ENCODE data around the gene NTM.
"Not testable (repeated sequence)": the region's sequence is repeated elsewhere in the genome, so short reads cannot be mapped to it uniquely, and the experiment has no call there.

The NTM gene

DNA sequence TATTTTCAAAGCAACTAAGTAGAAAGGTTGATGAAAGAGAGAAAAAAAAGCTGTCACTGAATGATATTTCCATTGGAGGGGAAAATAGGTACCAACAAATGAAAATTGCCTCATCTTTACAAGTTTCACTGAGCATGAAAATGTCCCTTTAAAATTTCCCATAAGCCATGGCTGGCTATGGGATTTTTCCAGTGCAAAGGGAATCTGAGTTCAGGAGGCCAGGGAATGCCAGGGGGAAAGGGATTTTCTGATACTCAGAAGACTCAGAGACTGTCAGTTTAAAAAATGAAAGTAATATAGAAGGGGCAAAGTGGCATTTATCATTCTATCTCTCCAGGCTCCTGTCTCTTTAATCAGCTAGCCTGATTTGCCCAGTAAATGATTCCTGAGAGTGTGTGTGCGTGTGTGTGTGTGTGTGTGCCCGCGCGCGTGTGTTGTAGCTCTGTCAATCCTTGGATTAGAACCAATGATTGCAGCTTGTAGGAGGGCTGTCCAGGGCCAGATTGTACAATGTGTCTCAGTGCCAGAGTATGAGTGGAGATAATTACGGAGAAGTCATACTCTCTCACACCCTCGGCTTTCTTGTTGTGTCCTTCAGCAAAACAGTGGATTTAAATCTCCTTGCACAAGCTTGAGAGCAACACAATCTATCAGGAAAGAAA lies at the start of gene NTM:
NTM (plus strand) TSS at position 526 of the 662 bp plus-strand sequence.
- DNase-seq: no peak

DNA sequence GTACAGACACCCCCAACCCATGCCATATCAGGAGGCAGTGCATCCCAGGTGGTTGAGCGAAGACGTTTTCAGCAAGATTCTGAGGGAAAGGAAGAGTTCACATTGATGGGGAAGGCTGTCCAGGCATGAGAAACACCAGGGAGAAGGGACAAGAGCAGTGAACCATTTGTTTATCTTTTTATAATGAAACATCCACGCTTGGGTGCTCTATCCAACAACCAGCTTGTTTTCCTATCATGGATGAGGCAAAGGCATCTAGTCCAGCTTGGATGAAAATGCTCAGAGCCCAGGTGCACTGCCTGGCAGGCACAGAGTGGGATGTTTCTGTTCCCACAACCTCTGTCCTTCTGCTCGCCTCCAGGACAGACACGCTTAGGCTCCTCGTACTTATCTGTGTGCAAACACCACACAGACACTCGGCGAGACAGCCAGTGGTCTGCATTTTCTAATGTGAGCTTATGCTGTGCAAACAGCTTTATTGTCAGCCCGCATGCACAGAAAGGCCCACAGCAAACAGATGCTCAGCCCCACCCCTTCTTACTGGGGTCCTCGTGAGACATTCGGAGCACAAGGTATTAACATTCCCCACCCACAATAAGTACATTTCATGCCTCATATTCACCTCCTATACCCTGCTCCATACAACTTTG lies 45.4 kb upstream of the NTM start:
- no peak for DNase-seq

DNA sequence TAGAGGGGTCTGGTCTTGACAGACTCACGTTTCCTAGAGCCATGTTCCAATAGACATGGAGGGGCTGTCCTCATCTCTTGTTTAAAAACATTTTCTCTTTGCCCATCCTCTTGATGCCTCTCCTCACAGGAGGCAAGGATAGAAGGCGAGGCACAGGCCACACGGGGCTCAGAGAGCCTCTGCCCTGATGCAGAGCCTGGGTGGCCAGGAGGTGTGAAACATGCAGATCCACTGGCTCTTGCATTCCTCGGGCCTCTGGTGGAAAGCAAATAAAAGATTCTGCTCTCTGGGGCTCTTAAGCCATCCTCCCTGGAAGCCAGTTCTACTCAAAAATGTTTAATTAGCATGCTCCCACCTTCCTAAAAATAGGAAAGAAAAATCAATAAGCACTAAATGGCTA lies 43.6 kb upstream of the NTM start:
- DNase-seq: no peak

DNA sequence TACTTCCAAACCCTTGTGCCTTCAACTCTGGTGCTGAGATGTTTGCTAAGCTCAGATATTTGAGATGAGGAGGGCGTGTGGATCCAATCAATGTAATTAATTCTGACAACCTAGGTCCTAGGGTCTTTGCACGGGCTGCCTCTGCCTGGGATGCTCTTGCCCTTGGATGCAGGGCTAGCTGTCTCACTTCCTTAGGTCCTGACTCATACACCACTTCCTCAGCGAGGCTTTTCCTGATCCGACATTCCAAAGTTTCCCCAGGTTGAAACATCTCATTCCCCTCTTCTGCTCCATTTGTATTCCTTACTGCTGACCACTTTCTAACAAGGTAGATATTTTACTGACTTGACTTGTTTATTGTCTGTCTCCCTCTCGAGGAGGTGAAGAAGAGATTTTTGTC lies 43.0 kb upstream of the NTM start:
- no peak for DNase-seq

DNA sequence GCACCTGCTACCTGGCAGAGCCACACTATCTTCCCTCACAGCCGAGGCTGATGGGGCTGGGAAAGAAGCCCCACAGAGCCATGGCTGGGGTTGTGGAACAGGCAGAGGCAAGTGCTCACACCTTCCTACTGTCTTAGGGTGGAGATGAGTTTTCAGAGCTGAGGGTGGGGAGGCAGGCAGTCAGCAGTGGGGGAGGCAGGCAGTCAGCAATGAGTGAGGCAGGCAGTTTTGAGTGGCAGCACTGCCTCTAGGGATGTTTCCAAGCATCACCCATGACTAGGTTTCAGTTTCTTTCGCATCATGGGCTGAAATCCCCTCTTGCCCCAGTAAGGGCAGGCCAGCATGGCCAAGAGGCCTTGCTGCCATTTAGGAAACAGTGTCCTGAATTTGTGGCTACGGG lies 41.6 kb upstream of the NTM start:
- no peak for DNase-seq

DNA sequence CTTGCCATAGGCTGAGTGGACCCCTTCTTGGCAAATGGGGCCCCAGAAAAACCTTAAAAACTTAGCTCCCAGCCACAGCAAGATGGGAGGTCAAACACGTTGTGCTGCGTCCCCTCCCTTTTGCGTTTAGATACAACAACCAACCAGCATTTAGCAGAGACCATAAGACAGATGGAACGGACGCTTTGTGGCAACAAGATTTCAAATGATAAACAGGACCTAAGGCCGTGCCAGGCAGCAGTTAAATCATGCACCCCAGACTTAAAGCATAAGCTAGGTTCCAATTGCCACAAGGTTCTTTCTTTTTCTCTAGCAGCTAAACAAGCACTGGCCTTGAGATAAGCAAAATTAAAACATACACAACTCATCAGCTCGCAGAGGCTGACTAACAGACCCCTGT lies 39.4 kb upstream of the NTM start:
- no peak for DNase-seq

DNA sequence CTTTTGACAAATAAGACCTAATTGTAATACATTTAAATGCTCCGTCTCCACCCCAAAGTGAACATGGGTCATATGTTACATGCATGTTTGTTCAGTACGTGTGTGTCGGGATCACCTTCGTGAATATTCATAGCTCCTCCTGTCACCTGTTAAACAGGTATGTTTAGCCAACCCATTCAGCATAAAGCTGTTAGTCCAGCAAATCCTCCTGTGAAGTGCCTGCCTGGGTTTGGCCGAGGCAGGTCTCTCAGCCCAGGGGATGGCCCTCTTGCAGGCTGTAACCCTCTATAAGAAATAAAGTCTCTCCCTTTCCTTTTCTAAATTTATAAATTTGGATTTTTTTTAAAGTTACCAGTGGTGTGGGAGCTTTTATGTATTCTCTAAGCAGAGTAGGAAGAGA lies 38.9 kb upstream of the NTM start:
- no peak for DNase-seq

DNA sequence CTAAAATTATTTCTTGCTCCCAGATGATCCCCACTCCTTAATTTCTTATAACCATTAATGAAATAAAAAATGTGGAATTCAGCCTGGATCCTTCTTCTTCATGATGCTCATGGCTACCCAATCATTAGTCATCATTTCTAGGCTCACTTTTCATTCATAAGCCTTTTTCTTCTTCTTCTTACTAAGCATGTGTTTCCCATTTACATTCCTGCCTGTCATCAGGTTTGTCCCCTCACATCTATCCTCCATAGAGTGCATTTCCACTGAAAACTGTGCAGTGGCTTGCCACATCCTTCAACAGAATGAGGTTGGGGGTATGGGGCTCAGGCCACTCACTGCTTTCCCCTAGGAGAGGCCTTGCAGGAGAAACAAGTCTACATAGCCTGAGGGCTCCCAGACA lies 35.8 kb upstream of the NTM start:
- DNase-seq: no peak

DNA sequence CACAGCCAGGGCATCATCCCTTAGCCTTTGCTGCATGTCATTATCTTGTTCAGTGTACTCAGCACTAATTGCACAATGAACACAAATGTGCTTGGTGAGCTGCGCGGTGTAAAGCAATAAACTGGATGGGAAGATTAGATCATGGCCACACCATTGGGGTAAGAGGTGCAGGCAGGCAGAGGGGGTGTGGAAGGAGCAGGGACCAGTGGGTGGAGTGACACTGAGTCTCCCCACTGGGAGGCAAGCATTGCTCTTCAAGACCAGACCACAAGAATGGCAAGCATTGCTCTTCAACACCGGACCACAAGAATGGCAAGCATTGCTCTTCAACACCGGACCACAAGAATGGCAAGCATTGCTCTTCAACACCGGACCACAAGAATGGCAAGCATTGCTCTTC lies 28.5 kb upstream of the NTM start:
- not testable (repeated sequence) for DNase-seq

DNA sequence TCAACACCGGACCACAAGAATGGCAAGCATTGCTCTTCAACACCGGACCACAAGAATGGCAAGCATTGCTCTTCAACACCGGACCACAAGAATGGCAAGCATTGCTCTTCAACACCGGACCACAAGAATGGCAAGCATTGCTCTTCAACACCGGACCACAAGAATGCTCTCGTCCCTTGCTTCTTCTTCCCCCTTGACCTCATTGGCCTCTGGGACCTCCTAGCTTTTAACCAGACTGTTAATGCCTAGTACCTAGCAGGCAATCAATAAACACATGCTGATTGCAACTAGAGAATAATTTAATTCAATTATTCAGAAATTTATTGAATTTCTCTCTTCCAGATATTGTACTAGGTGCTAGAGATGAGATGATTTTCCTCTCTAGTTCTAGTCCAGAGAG lies 28.0 kb upstream of the NTM start:
- DNase-seq: not testable (repeated sequence)

DNA sequence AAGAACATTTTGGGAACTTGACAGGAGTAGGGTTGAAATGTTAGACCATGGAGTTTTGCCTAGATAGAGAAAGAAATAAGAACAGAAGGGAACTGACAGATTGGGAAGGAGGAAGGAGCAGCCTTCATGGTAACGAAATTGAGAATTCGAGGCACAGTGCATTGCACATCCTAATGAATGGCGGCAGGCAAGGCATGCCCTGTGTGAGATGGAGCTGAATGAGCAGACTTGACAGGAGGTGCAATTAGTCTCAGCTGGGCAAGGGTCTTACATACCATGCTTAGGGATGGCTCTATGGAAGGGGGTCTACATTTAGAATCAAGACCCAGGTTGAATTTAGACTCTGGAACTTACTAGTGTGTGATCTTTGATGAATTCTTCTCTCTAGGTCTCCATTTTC lies 25.0 kb upstream of the NTM start:
- DNase-seq: no peak

DNA sequence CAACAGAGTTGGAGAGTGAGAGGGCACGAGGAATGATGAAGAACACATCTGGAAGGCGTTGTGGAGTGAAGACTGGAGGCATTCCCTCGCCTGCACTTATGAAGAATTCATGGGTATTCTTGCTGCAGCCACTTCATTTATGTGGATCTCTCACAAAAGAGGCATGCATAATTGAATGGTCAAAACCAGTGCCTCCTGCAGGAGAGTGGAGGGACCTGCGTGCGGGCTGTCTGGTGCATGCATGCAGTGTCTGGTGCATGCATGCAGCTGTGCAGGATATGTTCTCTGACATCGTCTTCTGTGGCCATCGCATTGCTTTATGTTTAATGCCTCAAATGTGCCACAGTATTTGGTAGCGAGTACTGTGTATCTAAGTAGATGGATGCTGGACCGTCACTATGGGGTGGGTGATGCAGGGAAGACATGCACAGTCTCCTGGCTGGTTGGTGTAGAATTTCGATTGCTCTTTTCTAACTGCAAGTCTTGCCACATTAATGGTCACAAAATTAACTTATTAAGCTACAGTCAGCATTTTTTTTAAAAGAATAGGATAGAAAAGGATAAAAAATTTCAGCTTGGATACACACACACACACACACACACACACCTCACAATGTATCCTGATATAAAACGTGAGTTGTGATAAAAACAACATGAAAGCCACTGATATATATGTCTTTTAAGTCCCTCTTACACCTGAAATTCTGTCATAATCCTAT lies 20.9 kb upstream of the NTM start:
- no peak for DNase-seq

DNA sequence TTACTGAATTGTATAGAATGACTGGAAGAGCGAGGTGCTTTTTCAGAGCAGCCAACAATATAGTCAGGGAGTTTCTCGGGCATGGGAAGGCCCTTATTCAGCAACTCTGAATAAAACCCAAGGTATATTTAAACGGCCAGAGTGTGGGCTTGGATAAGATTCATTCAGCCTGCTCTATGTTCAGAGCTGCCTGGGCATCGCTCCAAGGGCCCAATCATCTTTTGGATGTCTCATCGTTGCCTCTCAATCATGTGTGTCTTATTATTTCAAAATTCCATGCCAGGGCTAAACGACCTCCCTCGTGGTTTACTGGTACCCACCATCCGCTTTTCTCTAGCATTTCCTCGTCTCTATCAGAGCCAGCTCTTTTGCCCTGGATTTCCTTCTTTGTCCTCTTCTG lies 19.5 kb upstream of the NTM start:
- DNase-seq: no peak

DNA sequence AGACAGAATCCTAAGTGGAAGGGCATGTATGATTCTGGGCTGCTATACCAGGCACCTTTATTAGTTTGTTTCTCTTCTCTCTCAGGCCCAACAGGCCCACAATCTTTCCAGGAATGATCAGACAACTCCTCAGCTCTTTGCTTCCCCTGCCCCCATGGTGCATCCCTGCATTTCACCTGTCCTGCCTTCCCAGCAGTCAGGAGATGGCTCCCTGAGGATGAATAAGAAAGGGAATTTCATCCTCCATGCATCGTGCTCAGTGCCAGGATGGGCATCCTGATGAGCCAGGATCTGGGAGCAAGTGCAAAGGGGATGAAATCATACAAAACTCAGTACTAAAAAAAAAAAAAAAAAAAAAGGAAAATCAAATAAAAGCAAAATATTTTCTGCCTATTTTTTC lies 18.6 kb upstream of the NTM start:
- DNase-seq: no peak

DNA sequence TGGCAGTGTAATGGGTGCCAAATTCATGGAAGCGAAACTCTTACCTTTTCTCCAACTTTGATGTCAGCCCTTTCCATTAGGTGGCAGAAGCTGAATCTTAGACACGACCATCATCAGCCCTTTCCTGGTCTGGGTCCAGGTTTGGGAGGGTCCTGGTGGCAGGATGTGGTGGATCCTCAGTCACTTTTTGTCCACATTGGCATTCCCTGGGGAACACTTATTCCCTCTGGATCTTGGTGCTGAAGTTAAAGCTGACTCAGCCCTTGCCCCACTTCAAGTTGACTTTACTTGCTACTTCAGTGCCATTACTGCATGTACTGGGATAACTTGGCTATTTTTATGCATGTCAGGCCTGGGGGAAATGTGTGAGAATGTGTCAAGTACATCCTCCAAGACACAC lies 16.6 kb upstream of the NTM start:
- no peak for DNase-seq

DNA sequence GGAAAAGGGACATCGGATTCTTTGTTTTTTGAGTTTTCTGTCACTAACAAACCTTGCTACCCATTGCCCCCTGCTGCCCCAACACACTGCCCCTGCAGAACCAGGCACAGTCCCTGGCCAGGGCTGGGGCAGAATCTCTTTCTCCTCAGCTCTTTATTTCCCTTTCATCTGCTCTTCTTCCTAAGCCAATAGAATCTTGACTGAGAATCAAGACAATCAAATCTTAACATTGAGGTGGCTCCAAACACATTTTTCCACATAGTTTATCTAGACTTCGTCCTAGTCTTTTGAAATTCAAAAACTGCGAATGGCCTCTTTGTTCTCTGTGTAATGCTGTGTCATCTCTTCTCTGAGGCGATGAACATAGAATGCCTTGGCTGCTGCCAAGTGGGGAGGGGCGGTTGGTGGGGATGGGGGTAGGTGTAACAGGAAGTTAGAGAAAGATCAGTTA lies 16.1 kb upstream of the NTM start:
- DNase-seq: no peak

DNA sequence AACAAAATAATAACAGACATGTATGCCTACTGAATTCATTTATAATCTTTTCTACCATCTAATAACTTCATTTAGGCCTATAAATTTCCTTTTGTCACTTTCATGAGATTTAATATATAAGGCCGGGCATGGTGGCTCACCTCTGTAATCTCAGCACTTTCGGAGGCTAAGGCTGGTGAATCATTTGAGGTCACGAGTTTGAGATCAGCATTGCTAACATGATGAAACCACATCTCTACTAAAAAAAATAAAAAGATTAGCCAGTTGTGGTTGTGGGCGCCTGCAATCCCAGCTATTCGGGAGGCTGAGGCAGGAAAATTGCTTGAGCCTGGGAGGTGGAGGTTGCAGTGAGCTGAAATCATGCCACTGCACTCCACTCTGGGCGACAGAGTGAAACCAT lies 14.2 kb upstream of the NTM start:
- no peak for DNase-seq

DNA sequence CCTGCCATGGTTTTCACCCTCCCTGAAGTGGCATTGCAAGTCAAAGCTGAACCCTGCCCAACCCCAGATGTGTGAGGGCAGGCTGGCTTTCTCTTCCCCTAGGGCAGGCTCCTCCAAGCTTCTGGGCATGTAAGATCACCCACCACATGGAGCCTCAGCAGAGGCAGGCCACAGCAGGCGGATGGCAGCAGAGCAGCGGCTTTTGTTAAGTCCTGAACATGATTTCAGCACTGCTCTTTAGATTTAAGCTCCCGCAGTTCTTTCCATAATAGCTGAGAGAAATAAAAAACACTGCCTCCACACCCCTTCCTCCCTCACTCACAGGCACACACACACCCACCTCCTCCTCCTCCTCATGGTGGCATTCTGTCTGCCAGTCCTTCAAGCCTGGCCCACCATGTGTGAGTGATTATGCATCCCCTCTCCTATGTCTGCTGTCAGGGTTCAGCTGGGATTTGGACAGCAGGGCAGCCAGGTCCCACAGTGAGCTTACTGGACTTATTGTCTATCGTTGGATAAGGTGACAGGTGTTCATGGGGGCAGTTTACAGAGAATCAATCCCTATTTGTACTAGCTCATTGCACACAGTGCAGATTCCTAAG lies 5.0 kb upstream of the NTM start:
- DNase-seq: no peak

DNA sequence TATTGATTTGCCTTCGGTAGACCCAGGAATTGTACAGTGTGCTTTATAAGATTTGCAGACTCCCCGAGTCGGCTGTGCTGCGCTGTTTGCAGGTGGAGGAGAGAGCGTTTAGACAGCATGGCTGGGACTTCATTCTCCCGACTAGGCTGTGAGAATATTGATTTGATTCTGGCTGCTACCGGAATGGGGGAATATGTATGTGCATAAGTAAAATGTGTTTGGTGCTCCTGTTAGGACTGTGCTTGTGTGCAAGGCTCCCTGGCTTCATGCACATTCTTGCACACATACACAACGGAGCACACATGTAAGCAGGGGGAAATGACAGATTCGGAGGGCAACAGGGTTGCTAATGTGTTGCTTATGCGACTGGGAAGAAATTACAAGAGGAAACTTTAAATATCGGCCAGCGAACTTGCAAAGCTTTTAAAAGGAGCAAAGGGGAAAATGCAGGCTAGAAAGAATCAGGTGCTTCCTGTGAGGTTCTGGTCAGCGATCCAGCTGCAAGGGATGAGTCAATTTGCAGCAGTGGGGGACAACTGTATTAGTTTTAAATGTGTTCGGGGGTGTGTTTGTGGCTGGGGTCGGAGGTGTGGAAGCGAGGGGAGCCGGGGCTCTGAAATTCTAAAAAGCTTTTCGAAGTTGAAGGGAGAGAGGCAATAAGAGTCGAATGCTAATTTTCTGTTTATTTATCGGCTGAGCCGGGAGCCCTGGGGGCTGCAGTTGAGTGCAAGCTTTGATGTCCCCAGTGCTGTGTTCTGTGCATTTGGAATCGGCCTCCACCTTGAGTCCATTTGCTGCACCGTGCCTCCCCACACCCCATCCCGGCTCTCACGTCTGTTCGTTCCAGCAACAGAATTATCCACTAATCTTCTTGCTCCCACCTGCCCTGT lies 731 bp downstream of the NTM start:
- DNase-seq: no peak

DNA sequence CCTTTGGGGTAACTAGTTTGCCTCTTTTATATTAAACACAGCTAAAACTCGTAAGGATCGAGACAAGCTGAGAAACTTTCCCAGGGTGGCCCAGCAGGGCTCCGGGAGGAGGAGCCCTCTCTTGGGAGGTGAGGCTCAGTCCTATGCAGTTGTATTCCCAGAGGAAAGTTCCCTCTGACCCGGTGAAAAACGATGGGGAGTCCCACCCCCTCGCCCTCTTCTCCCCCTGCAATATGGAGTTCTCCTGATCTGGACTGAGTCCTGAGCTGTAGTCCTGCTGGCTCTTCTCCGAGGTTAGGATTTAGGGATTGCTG lies 1.3 kb downstream of the NTM start:
- DNase-seq: no peak

DNA sequence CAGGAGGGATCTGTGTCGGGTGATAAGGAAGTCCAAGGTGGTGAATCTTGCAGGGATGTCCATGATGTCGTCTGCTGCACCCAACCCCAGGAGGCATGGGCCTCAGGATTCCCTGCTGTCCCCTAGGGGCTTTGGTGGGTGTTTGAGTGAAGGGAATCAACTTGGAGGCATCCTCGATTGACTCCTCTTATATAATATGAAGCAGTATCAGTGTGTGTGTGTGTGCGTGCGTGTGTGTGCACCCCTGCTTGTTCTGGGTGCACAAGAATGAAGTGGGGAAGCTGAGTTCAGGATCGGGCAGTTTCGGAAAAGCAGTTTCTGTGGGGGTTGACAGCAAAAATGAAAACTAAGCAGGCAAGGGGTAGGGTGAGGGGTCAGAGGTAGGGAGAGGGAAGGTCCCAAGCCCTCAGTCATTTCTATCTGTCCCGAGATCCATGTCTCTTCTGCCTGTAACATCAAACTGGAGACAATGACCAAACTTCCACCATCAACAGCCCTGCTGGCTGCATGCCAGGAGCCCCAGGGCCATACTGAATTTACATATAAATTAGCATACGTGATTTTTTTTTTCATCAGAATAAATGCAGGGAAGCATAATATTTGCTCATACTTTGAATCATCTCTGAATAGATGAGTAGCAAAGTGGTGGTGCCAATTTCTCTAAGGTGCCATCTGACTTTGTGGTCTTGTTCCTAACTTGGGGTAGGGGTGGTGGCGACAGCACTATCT lies 2.0 kb downstream of the NTM start:
- DNase-seq: peak; percentile 5

DNA sequence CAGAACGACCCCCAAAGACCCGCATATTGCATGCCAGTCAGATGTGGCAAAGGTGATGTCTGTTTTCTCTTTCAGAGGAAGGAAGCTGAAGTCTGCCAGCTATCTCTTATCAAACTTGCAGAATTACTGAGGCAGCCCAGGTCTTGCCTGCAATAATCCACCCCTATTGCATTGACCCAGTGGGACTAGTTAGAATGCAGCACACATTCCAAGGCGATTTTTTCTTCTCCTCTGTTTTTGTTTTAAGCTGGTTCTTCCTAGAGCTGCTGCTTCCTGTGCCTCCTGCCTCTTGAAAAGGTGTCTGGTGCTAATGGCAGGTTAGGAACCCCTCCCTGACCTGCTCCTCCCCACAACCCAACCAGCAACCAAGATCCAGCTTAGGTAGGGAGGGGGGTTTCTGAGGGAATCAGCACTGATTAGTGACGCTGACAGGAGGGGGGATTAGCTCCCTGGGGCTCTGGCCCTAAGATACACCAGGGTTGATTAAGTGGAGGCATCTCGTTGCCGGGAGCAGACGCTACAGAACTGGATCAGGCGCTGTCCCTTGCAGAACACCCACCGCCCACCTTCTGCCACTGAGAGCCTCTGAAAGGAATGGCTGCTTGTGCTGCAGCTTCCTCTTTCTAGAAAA lies 2.8 kb downstream of the NTM start:
- no peak for DNase-seq
